HepG2 (cell line): ENCODE results near the gene PRKD2. TPM values are rescaled to one million over a fixed set of nuclear protein-coding genes. Genes with fewer than 3 reads are reported as not detected.

Source experiments
- CHD4 ChIP-seq: fragments of 200-600 bp; sonication (generic); IDR thresholded peaks from 2 replicates; pipeline ENCODE4 v1.7.0; 2017; ENCODE audit warnings: mild to moderate bottlenecking, low read length, borderline replicate concordance
- CREB1 ChIP-seq, 2 experiments: fragments of 450-650 bp in 1 of 2; IDR thresholded peaks; 2 replicates each; pipeline ENCODE4 v1.6.1; 2016 to 2017; ENCODE audit warnings: control low read depth in 1 of 2, mild to moderate bottlenecking in 1 of 2, missing compliant biosample characterization in 1 of 2, missing genetic modification characterization in 1 of 2
- EZH2 ChIP-seq: conservative IDR thresholded peaks from 2 replicates; pipeline ENCODE4 v1.6.1; 2012; ENCODE audit warnings: mild to moderate bottlenecking, low read depth, low read length, moderate library complexity
- HNRNPK ChIP-seq: fragments of 200-400 bp; formaldehyde crosslinking; IDR thresholded peaks from 2 replicates; pipeline ENCODE4 v1.6.1; 2018; ENCODE audit warnings: low read length, low read depth, moderate library complexity, mild to moderate bottlenecking; ENCODE audit not compliant: poor library complexity, severe bottlenecking
- KDM5B ChIP-seq: sonication (generic); formaldehyde crosslinking; IDR thresholded peaks from 2 replicates; pipeline ENCODE4 v1.4.0; 2020; ENCODE audit warnings: missing genetic modification reagents, mild to moderate bottlenecking, borderline replicate concordance
- KLF6 ChIP-seq: IDR thresholded peaks from 2 replicates; pipeline ENCODE4 v1.8.0; 2016; ENCODE audit warnings: missing biosample characterization, missing genetic modification reagents
- PITX1 ChIP-seq: sonication (generic); formaldehyde crosslinking; IDR thresholded peaks from 2 replicates; pipeline ENCODE4 v1.5.1; 2020; ENCODE audit warnings: mild to moderate bottlenecking, missing genetic modification reagents
- SP1 ChIP-seq, 2 experiments: fragments of 450-650 bp in 1 of 2; sonication (generic) in 1 of 2; formaldehyde crosslinking in 1 of 2; IDR thresholded peaks; 2 replicates each; pipeline versions ENCODE4 v1.4.0 to v1.6.1; 2016 to 2020; ENCODE audit warnings: missing genetic modification reagents in 1 of 2
- ZBTB7B ChIP-seq: sonication (generic); formaldehyde crosslinking; IDR thresholded peaks from 2 replicates; pipeline ENCODE4 v1.4.0; 2020; ENCODE audit warnings: missing genetic modification reagents
- ZNF253 ChIP-seq: sonication (generic); formaldehyde crosslinking; IDR thresholded peaks from 2 replicates; pipeline ENCODE4 v1.8.0; 2022; ENCODE audit warnings: mild to moderate bottlenecking, missing genetic modification reagents, borderline replicate concordance
- ZNF296 ChIP-seq: sonication (generic); formaldehyde crosslinking; conservative IDR thresholded peaks from 2 replicates; pipeline ENCODE4 v1.5.0; 2020; ENCODE audit warnings: mild to moderate bottlenecking, missing genetic modification reagents
- ZNF75D ChIP-seq: sonication (generic); formaldehyde crosslinking; IDR thresholded peaks from 2 replicates; pipeline ENCODE4 v1.8.1; 2023; ENCODE audit warnings: missing genetic modification reagents, mild to moderate bottlenecking, borderline replicate concordance
- polyA plus RNA-seq, 8 experiments: library from polyadenylated mRNA; depleted of rRNA in 3 of 8; stranded (reverse) in 7 of 8; unstranded in 1 of 8; fragments of >200 nt; fragmentation: Illumina TruSeq in 4 of 8; extraction: Trizol in 4 of 8; gene quantifications; 2 replicates each; pipeline versions ENCODE4 v1.2.1 to v1.2.3, GENCODE V29; 2011 to 2016; ENCODE audit warnings: low read depth in 4 of 8, missing spikeins in 1 of 8, mixed read lengths in 1 of 8; ENCODE audit not compliant: insufficient read depth in 1 of 8
- total RNA-seq, 5 experiments: library from RNA; depleted of rRNA; stranded (reverse); fragments of >200 nt; fragmentation: Illumina TruSeq; extraction: Trizol; gene quantifications; 2 replicates each; pipeline ENCODE4 v1.2.3, GENCODE V29; 2016; ENCODE audit warnings: low read depth in 1 of 5
- TF ChIP-seq, protein P1 (sequence below): sonication (generic); formaldehyde crosslinking; IDR thresholded peaks from 2 replicates; pipeline ENCODE4 v1.5.1; 2020; ENCODE audit warnings: mild to moderate bottlenecking, moderate library complexity, missing genetic modification reagents
- TF ChIP-seq, protein P2 (sequence below): sonication (generic); formaldehyde crosslinking; IDR thresholded peaks from 2 replicates; pipeline ENCODE4 v1.5.1; 2020; ENCODE audit warnings: missing genetic modification reagents, mild to moderate bottlenecking, borderline replicate concordance
- TF ChIP-seq, protein P3 (sequence below): sonication (generic); formaldehyde crosslinking; IDR thresholded peaks from 2 replicates; pipeline ENCODE4 v1.4.0; 2020; ENCODE audit warnings: missing genetic modification reagents
- TF ChIP-seq, protein P4 (sequence below): IDR thresholded peaks from 2 replicates; pipeline ENCODE4 v1.6.1; 2016; ENCODE audit warnings: low read depth, missing genetic modification reagents, missing compliant biosample characterization
- TF ChIP-seq, protein P5 (sequence below): sonication (generic); formaldehyde crosslinking; IDR thresholded peaks from 2 replicates; pipeline ENCODE4 v1.4.0; 2020; ENCODE audit warnings: mild to moderate bottlenecking, missing genetic modification reagents

The PRKD2 gene
- total and polyA plus RNA-seq, 2 of the 13 experiments (the other 11 are each of a cell fraction or from before 2014, with no cell fraction given): 6.7 to 7.3 TPM

DNA sequence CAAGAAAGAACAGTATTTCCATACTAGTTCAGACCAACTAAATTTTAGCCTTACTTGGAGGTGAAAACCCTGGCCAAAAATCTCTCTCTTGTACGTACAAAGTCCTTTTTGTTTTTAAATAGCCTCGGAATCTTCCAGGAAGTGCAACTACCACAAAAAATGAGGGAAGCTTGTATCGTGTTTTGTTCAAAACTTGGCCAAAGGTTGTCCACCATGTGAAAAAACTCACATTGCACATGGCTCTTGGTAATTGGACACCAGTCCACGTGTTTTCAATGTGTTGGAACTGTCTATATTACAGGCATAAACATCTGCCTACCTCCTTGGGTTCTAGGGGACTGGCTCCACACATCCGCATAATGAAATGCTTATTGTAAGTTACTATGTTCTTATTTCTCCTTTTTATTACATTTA is 44.5 kb upstream of the PRKD2 start (continued):
- TF ChIP-seq ZBTB7B (CRISPR knock-in tag): no peak
- TF ChIP-seq, protein P1, sequence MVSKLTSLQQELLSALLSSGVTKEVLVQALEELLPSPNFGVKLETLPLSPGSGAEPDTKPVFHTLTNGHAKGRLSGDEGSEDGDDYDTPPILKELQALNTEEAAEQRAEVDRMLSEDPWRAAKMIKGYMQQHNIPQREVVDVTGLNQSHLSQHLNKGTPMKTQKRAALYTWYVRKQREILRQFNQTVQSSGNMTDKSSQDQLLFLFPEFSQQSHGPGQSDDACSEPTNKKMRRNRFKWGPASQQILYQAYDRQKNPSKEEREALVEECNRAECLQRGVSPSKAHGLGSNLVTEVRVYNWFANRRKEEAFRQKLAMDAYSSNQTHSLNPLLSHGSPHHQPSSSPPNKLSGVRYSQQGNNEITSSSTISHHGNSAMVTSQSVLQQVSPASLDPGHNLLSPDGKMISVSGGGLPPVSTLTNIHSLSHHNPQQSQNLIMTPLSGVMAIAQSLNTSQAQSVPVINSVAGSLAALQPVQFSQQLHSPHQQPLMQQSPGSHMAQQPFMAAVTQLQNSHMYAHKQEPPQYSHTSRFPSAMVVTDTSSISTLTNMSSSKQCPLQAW (CRISPR knock-in tag): no peak
- TF ChIP-seq, protein P2, sequence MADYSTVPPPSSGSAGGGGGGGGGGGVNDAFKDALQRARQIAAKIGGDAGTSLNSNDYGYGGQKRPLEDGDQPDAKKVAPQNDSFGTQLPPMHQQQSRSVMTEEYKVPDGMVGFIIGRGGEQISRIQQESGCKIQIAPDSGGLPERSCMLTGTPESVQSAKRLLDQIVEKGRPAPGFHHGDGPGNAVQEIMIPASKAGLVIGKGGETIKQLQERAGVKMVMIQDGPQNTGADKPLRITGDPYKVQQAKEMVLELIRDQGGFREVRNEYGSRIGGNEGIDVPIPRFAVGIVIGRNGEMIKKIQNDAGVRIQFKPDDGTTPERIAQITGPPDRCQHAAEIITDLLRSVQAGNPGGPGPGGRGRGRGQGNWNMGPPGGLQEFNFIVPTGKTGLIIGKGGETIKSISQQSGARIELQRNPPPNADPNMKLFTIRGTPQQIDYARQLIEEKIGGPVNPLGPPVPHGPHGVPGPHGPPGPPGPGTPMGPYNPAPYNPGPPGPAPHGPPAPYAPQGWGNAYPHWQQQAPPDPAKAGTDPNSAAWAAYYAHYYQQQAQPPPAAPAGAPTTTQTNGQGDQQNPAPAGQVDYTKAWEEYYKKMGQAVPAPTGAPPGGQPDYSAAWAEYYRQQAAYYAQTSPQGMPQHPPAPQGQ (CRISPR knock-in tag): no peak
- TF ChIP-seq, protein P3, sequence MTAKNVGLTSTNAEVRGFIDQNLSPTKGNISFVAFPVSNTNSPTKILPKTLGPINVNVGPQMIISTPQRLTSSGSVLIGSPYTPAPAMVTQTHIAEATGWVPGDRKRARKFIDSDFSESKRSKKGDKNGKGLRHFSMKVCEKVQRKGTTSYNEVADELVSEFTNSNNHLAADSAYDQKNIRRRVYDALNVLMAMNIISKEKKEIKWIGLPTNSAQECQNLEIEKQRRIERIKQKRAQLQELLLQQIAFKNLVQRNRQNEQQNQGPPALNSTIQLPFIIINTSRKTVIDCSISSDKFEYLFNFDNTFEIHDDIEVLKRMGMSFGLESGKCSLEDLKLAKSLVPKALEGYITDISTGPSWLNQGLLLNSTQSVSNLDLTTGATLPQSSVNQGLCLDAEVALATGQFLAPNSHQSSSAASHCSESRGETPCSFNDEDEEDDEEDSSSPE (CRISPR knock-in tag): peak; percentile 73; the same call in 1 of the 2 replicates
- TF ChIP-seq, protein P4, sequence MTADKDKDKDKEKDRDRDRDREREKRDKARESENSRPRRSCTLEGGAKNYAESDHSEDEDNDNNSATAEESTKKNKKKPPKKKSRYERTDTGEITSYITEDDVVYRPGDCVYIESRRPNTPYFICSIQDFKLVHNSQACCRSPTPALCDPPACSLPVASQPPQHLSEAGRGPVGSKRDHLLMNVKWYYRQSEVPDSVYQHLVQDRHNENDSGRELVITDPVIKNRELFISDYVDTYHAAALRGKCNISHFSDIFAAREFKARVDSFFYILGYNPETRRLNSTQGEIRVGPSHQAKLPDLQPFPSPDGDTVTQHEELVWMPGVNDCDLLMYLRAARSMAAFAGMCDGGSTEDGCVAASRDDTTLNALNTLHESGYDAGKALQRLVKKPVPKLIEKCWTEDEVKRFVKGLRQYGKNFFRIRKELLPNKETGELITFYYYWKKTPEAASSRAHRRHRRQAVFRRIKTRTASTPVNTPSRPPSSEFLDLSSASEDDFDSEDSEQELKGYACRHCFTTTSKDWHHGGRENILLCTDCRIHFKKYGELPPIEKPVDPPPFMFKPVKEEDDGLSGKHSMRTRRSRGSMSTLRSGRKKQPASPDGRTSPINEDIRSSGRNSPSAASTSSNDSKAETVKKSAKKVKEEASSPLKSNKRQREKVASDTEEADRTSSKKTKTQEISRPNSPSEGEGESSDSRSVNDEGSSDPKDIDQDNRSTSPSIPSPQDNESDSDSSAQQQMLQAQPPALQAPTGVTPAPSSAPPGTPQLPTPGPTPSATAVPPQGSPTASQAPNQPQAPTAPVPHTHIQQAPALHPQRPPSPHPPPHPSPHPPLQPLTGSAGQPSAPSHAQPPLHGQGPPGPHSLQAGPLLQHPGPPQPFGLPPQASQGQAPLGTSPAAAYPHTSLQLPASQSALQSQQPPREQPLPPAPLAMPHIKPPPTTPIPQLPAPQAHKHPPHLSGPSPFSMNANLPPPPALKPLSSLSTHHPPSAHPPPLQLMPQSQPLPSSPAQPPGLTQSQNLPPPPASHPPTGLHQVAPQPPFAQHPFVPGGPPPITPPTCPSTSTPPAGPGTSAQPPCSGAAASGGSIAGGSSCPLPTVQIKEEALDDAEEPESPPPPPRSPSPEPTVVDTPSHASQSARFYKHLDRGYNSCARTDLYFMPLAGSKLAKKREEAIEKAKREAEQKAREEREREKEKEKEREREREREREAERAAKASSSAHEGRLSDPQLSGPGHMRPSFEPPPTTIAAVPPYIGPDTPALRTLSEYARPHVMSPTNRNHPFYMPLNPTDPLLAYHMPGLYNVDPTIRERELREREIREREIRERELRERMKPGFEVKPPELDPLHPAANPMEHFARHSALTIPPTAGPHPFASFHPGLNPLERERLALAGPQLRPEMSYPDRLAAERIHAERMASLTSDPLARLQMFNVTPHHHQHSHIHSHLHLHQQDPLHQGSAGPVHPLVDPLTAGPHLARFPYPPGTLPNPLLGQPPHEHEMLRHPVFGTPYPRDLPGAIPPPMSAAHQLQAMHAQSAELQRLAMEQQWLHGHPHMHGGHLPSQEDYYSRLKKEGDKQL (CRISPR knock-in tag): no peak
- TF ChIP-seq, protein P5, sequence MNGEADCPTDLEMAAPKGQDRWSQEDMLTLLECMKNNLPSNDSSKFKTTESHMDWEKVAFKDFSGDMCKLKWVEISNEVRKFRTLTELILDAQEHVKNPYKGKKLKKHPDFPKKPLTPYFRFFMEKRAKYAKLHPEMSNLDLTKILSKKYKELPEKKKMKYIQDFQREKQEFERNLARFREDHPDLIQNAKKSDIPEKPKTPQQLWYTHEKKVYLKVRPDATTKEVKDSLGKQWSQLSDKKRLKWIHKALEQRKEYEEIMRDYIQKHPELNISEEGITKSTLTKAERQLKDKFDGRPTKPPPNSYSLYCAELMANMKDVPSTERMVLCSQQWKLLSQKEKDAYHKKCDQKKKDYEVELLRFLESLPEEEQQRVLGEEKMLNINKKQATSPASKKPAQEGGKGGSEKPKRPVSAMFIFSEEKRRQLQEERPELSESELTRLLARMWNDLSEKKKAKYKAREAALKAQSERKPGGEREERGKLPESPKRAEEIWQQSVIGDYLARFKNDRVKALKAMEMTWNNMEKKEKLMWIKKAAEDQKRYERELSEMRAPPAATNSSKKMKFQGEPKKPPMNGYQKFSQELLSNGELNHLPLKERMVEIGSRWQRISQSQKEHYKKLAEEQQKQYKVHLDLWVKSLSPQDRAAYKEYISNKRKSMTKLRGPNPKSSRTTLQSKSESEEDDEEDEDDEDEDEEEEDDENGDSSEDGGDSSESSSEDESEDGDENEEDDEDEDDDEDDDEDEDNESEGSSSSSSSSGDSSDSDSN (CRISPR knock-in tag): no peak
- no peak for TF ChIP-seq EZH2
- TF ChIP-seq CREB1 (IDR thresholded peaks at IDR 0.05): no peak
- no peak for TF ChIP-seq CREB1 (CRISPR knock-in tag; IDR thresholded peaks at IDR 0.05)
- TF ChIP-seq KDM5B (CRISPR knock-in tag): no peak
- TF ChIP-seq CHD4: no peak
- no peak for TF ChIP-seq HNRNPK
- no peak for TF ChIP-seq PITX1 (CRISPR knock-in tag)
- TF ChIP-seq ZNF75D (CRISPR knock-in tag): no peak
- TF ChIP-seq SP1 (IDR thresholded peaks at IDR 0.05): no peak
- TF ChIP-seq SP1 (CRISPR knock-in tag; IDR thresholded peaks at IDR 0.05): no peak
- no peak for TF ChIP-seq KLF6 (CRISPR knock-in tag)
- TF ChIP-seq ZNF253 (CRISPR knock-in tag): no peak
- no peak for TF ChIP-seq ZNF296 (CRISPR knock-in tag)
